A549 (cell line): ENCODE data around the gene PCDH12. TPM values are rescaled to one million over a fixed set of nuclear protein-coding genes. Genes with fewer than 3 reads are reported as not detected.

ENCODE experiments used
- ATAC-seq, 2 experiments: fragments of 200-7000 bp in 1 of 2; fragments of >200 bp in 1 of 2; cut with Nextera tagmentation in 1 of 2; cut with Tn5 transposase in 1 of 2; 3 replicates each; pipeline versions ENCODE4 v1.8.0 to v1.9.1; 2018 to 2020; ENCODE audit warnings: mild to moderate bottlenecking in 1 of 2, moderate library complexity in 1 of 2
- CTCF ChIA-PET: fragments of 300-600 bp; sonication (Branson Sonifier 250); formaldehyde crosslinking; extraction: SDS; loops from one replicate; lab custom pipeline; 2021; ENCODE audit warnings: antibody characterized with exemption, inconsistent platforms; lab: Yijun Ruan, JAX
- POLR2A ChIA-PET: fragments of 350-600 bp; formaldehyde crosslinking; extraction: SDS; loops from one replicate; lab custom pipeline; 2021; ENCODE audit warnings: antibody characterized with exemption, inconsistent platforms; lab: Yijun Ruan, JAX
- DNase-seq, 2 experiments: peaks; one replicate each; pipeline versions ENCODE4 v3.0.0 to v3.0.0-alpha.2; 2011 to 2016; ENCODE audit warnings: low read depth in 1 of 2, low spot score in 1 of 2
- FAIRE-seq: peaks from 2 replicates; lab custom pipeline; 2011; peaks lifted over from hg19 to GRCh38; lab: Jason Lieb, UNC
- H3K27ac ChIP-seq, 2 experiments: fragments of >200 bp; sonication (Bioruptor Twin); formaldehyde crosslinking; 3 replicates each; pipeline ENCODE4 v1.5.1; 2016 to 2017
- H3K4me1 ChIP-seq: fragments of >200 bp; sonication (Bioruptor Twin); formaldehyde crosslinking; 3 replicates; pipeline ENCODE4 v1.6.1; 2016
- H3K4me2 ChIP-seq: fragments of >200 bp; sonication (Bioruptor Twin); formaldehyde crosslinking; 3 replicates; pipeline ENCODE4 v1.6.1; 2016
- H3K4me3 ChIP-seq: fragments of >200 bp; sonication (Bioruptor Twin); formaldehyde crosslinking; 3 replicates; pipeline ENCODE4 v1.5.1; 2016
- H3K9me3 ChIP-seq: fragments of >200 bp; sonication (Bioruptor Twin); formaldehyde crosslinking; 3 replicates; pipeline ENCODE4 v1.6.1; 2016
- ATOH8 ChIP-seq: fragments of 250-450 bp; sonication (Bioruptor Pico); IDR thresholded peaks from 2 replicates; pipeline ENCODE4 v1.5.0; 2020; ENCODE audit warnings: low read depth, mild to moderate bottlenecking, moderate library complexity
- BCL3 ChIP-seq: fragments of >200 bp; sonication (Bioruptor Twin); formaldehyde crosslinking; IDR thresholded peaks from 3 replicates; pipeline ENCODE4 v1.6.1; 2016
- CHD2 ChIP-seq: fragments of 150-350 bp; IDR thresholded peaks from 2 replicates; pipeline ENCODE4 v1.6.1; 2014; ENCODE audit warnings: low read length; ENCODE audit not compliant: partially characterized antibody
- CHD4 ChIP-seq: fragments of 200-600 bp; sonication (generic); IDR thresholded peaks from 2 replicates; pipeline ENCODE4 v1.6.1; 2016; ENCODE audit warnings: antibody characterized with exemption, mild to moderate bottlenecking, borderline replicate concordance
- ELK1 ChIP-seq: fragments of 150-350 bp; IDR thresholded peaks from 2 replicates; pipeline ENCODE4 v1.6.1; 2014; ENCODE audit warnings: low read depth, mild to moderate bottlenecking, low read length
- EP300 ChIP-seq, 2 experiments: fragments of >200 bp; sonication (Bioruptor Twin); formaldehyde crosslinking; IDR thresholded peaks; 2 replicates in 1 of 2; 3 replicates in 1 of 2; pipeline ENCODE4 v1.6.1; 2016 to 2017
- FOSL2 ChIP-seq, 2 experiments: fragments of 450-650 bp in 1 of 2; fragments of >200 bp in 1 of 2; sonication (Bioruptor Twin) in 1 of 2; formaldehyde crosslinking; IDR thresholded peaks; 2 replicates each; pipeline versions ENCODE4 v1.5.0 to v1.6.1; 2016 to 2020; ENCODE audit warnings: mild to moderate bottlenecking in 1 of 2, moderate library complexity in 1 of 2
- FOXS1 ChIP-seq: fragments of 250-450 bp; sonication (Bioruptor Pico); IDR thresholded peaks from 2 replicates; pipeline ENCODE4 v1.5.0; 2020; ENCODE audit warnings: mild to moderate bottlenecking, moderate library complexity
- HMGXB4 ChIP-seq: fragments of 250-450 bp; sonication (Bioruptor Pico); IDR thresholded peaks from 2 replicates; pipeline ENCODE4 v1.5.0; 2021; ENCODE audit warnings: mild to moderate bottlenecking, moderate library complexity, borderline replicate concordance
- HOXA7 ChIP-seq: fragments of 250-450 bp; sonication (Bioruptor Pico); IDR thresholded peaks from 2 replicates; pipeline ENCODE4 v1.5.0; 2020; ENCODE audit warnings: mild to moderate bottlenecking, moderate library complexity
- HOXB13 ChIP-seq: fragments of 250-450 bp; sonication (Bioruptor Pico); IDR thresholded peaks from 2 replicates; pipeline ENCODE4 v1.5.0; 2020; ENCODE audit warnings: low read depth, mild to moderate bottlenecking, moderate library complexity
- JUNB ChIP-seq: fragments of >200 bp; sonication (Bioruptor Twin); formaldehyde crosslinking; IDR thresholded peaks from 2 replicates; pipeline ENCODE4 v1.6.1; 2016
- KDM1A ChIP-seq: fragments of 200-600 bp; sonication (generic); IDR thresholded peaks from 2 replicates; pipeline ENCODE4 v1.6.1; 2016; ENCODE audit warnings: low read depth, mild to moderate bottlenecking
- KDM5A ChIP-seq: fragments of 200-600 bp; sonication (generic); IDR thresholded peaks from 2 replicates; pipeline ENCODE4 v1.6.1; 2016; ENCODE audit warnings: antibody characterized with exemption, mild to moderate bottlenecking
- MAFK ChIP-seq: fragments of 450-650 bp; IDR thresholded peaks from 2 replicates; pipeline ENCODE4 v1.6.1; 2014; ENCODE audit not compliant: partially characterized antibody
- MAX ChIP-seq: IDR thresholded peaks from 2 replicates; pipeline ENCODE4 v1.6.1; 2012
- MAZ ChIP-seq: fragments of 150-350 bp; IDR thresholded peaks from 2 replicates; pipeline ENCODE4 v1.6.1; 2014; ENCODE audit warnings: antibody characterized with exemption, low read depth, low read length, borderline replicate concordance
- MYC ChIP-seq: IDR thresholded peaks from 2 replicates; pipeline ENCODE4 v1.6.1; 2012; ENCODE audit warnings: mild to moderate bottlenecking, inconsistent platforms, low read length, improper control_type of control experiment, borderline replicate concordance
- NFE2L2 ChIP-seq: fragments of 150-350 bp; conservative IDR thresholded peaks from 2 replicates; pipeline ENCODE4 v1.6.1; 2014; ENCODE audit warnings: low read length
- NR3C1 ChIP-seq: fragments of >200 bp; sonication (Bioruptor Twin); formaldehyde crosslinking; IDR thresholded peaks from 3 replicates; pipeline ENCODE4 v1.6.1; 2017
- POLR2AphosphoS2 ChIP-seq: conservative IDR thresholded peaks from 2 replicates; pipeline ENCODE4 v1.6.1; 2012; ENCODE audit warnings: low read length, improper control_type of control experiment, inconsistent platforms
- RARB ChIP-seq: fragments of 250-450 bp; sonication (Bioruptor Pico); IDR thresholded peaks from 2 replicates; pipeline ENCODE4 v1.8.0; 2021; ENCODE audit warnings: mild to moderate bottlenecking, moderate library complexity
- RFX5 ChIP-seq: fragments of 450-650 bp; IDR thresholded peaks from 2 replicates; pipeline ENCODE4 v1.7.1; 2014; ENCODE audit warnings: antibody characterized with exemption, mild to moderate bottlenecking, moderate library complexity
- SREBF2 ChIP-seq: fragments of 450-650 bp; IDR thresholded peaks from 2 replicates; pipeline ENCODE4 v1.6.1; 2014; ENCODE audit warnings: mild to moderate bottlenecking, moderate library complexity
- ZFP36 ChIP-seq: fragments of 450-650 bp; IDR thresholded peaks from 2 replicates; pipeline ENCODE4 v1.6.1; 2014; ENCODE audit warnings: borderline replicate concordance; ENCODE audit not compliant: partially characterized antibody
- WGBS: methylation state at CpG from one replicate; pipeline ENCODE4 v1.1.6; 2017; ENCODE audit errors: missing lambda C conversion rate; 5-methylcytosine and 5-hydroxymethylcytosine counted together
- polyA plus RNA-seq, 4 experiments: library from polyadenylated mRNA; depleted of rRNA in 3 of 4; stranded (reverse); fragments of >200 nt; fragmentation: RNase III in 1 of 4; extraction: RNeasy Plus Mini Kit Qiagen cat#74134 plus additional on column Dnase treatment in 1 of 4; gene quantifications; 2 replicates in 3 of 4; 3 replicates in 1 of 4; pipeline ENCODE4 v1.2.3, GENCODE V29; 2011 to 2017

Gene PCDH12
- polyA plus RNA-seq, 2 of the 4 experiments (the other 2 are of a cell fraction), result not detected

GRCh38 chr5:141908796-141909195, 49.2 kb downstream of the PCDH12 start:
- TF ChIP-seq EP300 (IDR thresholded peaks at IDR 0.05), result no peak
- TF ChIP-seq KDM1A, result no peak
- no peak for TF ChIP-seq ELK1
- no peak for TF ChIP-seq MAFK
- TF ChIP-seq SREBF2, result no peak
- no peak for TF ChIP-seq FOSL2 (IDR thresholded peaks at IDR 0.05)
- no peak for TF ChIP-seq FOSL2 (CRISPR knock-in tag; IDR thresholded peaks at IDR 0.05)
- DNase-seq (no peak), ATAC-seq (no peak), FAIRE-seq (no peak)
- H3K4me3 ChIP-seq, result no peak overlapping the region
- H3K4me2 ChIP-seq, result no peak overlapping the region
- H3K4me1 ChIP-seq, result no peaks in the 10 kb centered on the region
- H3K27ac ChIP-seq, result no peak overlapping the region
- 72% methylated on average over 2 of the region's 2 CpGs for WGBS
- H3K9me3 ChIP-seq, result peaks cover 2% of the 10 kb centered on the region; the same call in 1 of the 3 replicates
- ChIA-PET CTCF (interaction anchor here (0.6 to 4.7 kb wide), 5 partner anchors 21 to 266 kb away, joined by 3 to 18 read pairs (median 3); partner anchors contain the start of gene PCDH1), POLR2A (no interaction called here)

GRCh38 chr5:141906972-141907371, 51.0 kb downstream of the PCDH12 start:
- Histone ChIP-seq H3K4me3 (no peak overlapping the region), H3K4me1 (no peaks in the 10 kb centered on the region)
- POLR2A ChIA-PET, result no interaction called here
- DNase-seq, result no peak
- no peak for TF ChIP-seq NFE2L2
- no peak for TF ChIP-seq POLR2AphosphoS2
- TF ChIP-seq CHD2, result no peak
- TF ChIP-seq ZFP36, result no peak
- TF ChIP-seq MAFK, result no peak
- TF ChIP-seq ATOH8 (CRISPR knock-in tag), result no peak
- TF ChIP-seq, all 56 proteins: peak for 0
- 5% methylated on average over 1 of the region's 1 CpG for WGBS
- Histone ChIP-seq H3K4me2 (no peak overlapping the region), H3K27ac (no peak overlapping the region), H3K9me3 (peaks cover 2% of the 10 kb centered on the region; the same call in 1 of the 3 replicates)
- FAIRE-seq, result no peak
- CTCF ChIA-PET, result interaction anchor here (0.6 to 4.7 kb wide), 8 partner anchors 8 to 215 kb away, joined by 3 to 18 read pairs (median 4); partner anchors contain the start of gene PCDH1
- ATAC-seq, result no peak

GRCh38 chr5:141906517-141906916, 51.5 kb downstream of the PCDH12 start:
- H3K9me3 ChIP-seq, result peaks cover 2% of the 10 kb centered on the region; the same call in 1 of the 3 replicates
- FAIRE-seq (no peak), DNase-seq (no peak), ATAC-seq (no peak)
- no peak overlapping the region for H3K27ac ChIP-seq
- CTCF ChIA-PET, result interaction anchor here (0.9 to 4.7 kb wide), 7 partner anchors 9 to 215 kb away, joined by 3 to 18 read pairs (median 5); partner anchors contain the start of gene PCDH1
- 22% methylated on average over 1 of the region's 1 CpG for WGBS
- H3K4me2 ChIP-seq, result no peak overlapping the region
- POLR2A ChIA-PET, result interaction anchor here (0.6 kb wide), 1 partner anchor 242 kb away, joined by 3 read pairs; no protein-coding TSS in a partner anchor
- no peaks in the 10 kb centered on the region for H3K4me1 ChIP-seq
- H3K4me3 ChIP-seq, result no peak overlapping the region
- TF ChIP-seq POLR2AphosphoS2 (no peak), RFX5 (no peak), HOXA7 (CRISPR knock-in tag) (no peak), EP300 (IDR thresholded peaks at IDR 0.05) (no peak), RARB (CRISPR knock-in tag) (no peak), KDM1A (no peak), MAX (no peak), HMGXB4 (no peak), CHD4 (no peak), MAZ (no peak), HOXB13 (no peak), MYC (no peak), NR3C1 (no peak), KDM5A (no peak), FOXS1 (CRISPR knock-in tag) (no peak), BCL3 (no peak), JUNB (no peak)
